Lung (tissue), 12 donors: ENCODE data around the gene SLC12A8. TPM values are rescaled to one million over a fixed set of nuclear protein-coding genes. Genes with fewer than 3 reads are reported as not detected.

Source experiments
- ATAC-seq: fragments of 200-7000 bp; cut with Tn5 transposase; one replicate; pipeline ENCODE4 v1.9.1; 2020; ENCODE audit warnings: moderate number of reproducible peaks; ENCODE audit not compliant: insufficient read depth, low FRiP score
- DNase-seq, 3 donors: peaks; one replicate each; pipeline ENCODE4 v3.0.0-alpha.2; 2013 to 2017
- H3K27ac ChIP-seq, 2 donors: one replicate each; pipeline ENCODE4 v1.5.1; 2013; ENCODE audit warnings: mild to moderate bottlenecking in 2 of 2, moderate library complexity in 2 of 2, control low read depth in 1 of 2, inconsistent platforms in 1 of 2, low read depth in 1 of 2, low read length in 1 of 2
- H3K27me3 ChIP-seq, 3 donors: one replicate each; pipeline ENCODE4 v1.5.1; 2013; ENCODE audit warnings: low read length in 2 of 3; ENCODE audit not compliant: control insufficient read depth in 3 of 3, insufficient read depth in 3 of 3
- H3K36me3 ChIP-seq, 4 donors: one replicate each; pipeline ENCODE4 v1.5.1; 2013; ENCODE audit warnings: low read length in 4 of 4, mild to moderate bottlenecking in 1 of 4, moderate library complexity in 1 of 4; ENCODE audit not compliant: control insufficient read depth in 4 of 4, insufficient read depth in 4 of 4
- H3K4me1 ChIP-seq, 5 donors: one replicate each; pipeline ENCODE4 v1.5.1; 2013; ENCODE audit warnings: low read length in 5 of 5, mild to moderate bottlenecking in 2 of 5, moderate library complexity in 1 of 5; ENCODE audit not compliant: control insufficient read depth in 5 of 5, insufficient read depth in 5 of 5
- H3K4me3 ChIP-seq: one replicate; pipeline ENCODE4 v1.5.1; 2013; ENCODE audit warnings: mild to moderate bottlenecking, control low read depth, moderate library complexity
- H3K9ac ChIP-seq, 2 donors: one replicate each; pipeline ENCODE4 v1.5.1; 2013; ENCODE audit warnings: low read length in 2 of 2, control low read depth in 1 of 2; ENCODE audit not compliant: insufficient read depth in 1 of 2
- H3K9me3 ChIP-seq, 4 donors: one replicate each; pipeline ENCODE4 v1.5.1; 2013; ENCODE audit warnings: low read length in 3 of 4, mild to moderate bottlenecking in 1 of 4, moderate library complexity in 1 of 4; ENCODE audit not compliant: control insufficient read depth in 4 of 4, insufficient read depth in 3 of 4
- CTCF ChIP-seq: IDR thresholded peaks from 2 replicates; pipeline ENCODE4 v1.5.1; 2012; ENCODE audit warnings: mild to moderate bottlenecking; ENCODE audit errors: control extremely low read depth, extremely low read depth
- WGBS, 2 donors: extraction: QIAGEN DNeasy Blood & Tissue Kit; methylation state at CpG; one replicate each; pipeline ENCODE4 v1.1.7; 2013; 5-methylcytosine and 5-hydroxymethylcytosine counted together
- polyA plus RNA-seq, 2 donors: library from polyadenylated mRNA; stranded (reverse); fragments of 200-250 nt; gene quantifications; one replicate each; pipeline ENCODE4 v1.2.1, GENCODE V29; 2013
- total RNA-seq, 2 donors: library from RNA; depleted of rRNA in 1 of 2; stranded (reverse); fragments of >200 nt in 1 of 2; gene quantifications; one replicate each; pipeline ENCODE4 v1.2.1, GENCODE V29; 2014 to 2021
- donor health status: control.
- donor health status: control.
- donor health status: Bipolar disorder and iron deficiency.
- donor health status: healthy.
- donor health status: DM: yes; HTN: yes; CAD: no.

Gene SLC12A8
- total and polyA plus RNA-seq, 4 donors: 3.1 to 9.8 (median 5.8) TPM

GRCh38 chr3:125148016-125148812 lies 64.3 kb downstream of the SLC12A8 start:
- no peak overlapping the region for H3K9ac ChIP-seq
- H3K9me3 ChIP-seq: peaks cover 0 to 4% (median 0%) of the 10 kb centered on the region in 4 donors
- H3K36me3 ChIP-seq: no peaks in the 10 kb centered on the region
- H3K27me3 ChIP-seq: no peaks in the 10 kb centered on the region
- no peak overlapping the region for H3K4me3 ChIP-seq
- ATAC-seq (no peak), DNase-seq (no peak)
- TF ChIP-seq CTCF: no peak
- 72 to 83% methylated on average over 7 of the region's 7 CpGs for WGBS, 2 donors
- peaks cover 0 to 33% (median 15%) of the 10 kb centered on the region in 5 donors for H3K4me1 ChIP-seq
- H3K27ac ChIP-seq: peak overlapping the region in 1 of 2 donors; percentile 81

DNA sequence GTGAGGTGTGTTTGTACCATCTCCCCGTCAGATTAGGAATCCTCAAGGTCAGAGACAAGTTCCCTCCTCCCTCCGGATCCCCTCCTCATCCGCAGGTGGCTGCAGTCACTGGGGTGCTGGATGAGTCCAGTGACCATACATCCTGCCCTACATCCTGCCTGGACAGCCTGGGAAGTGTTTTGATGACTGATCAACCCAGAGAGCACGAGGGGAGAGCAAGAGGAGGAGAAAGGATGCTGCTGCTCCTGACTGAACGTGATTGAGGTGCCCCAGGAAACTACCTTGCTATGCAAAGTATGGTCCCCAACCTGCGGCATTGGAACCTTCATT lies 65.1 kb downstream of the SLC12A8 start:
- Histone ChIP-seq H3K9ac (no peak overlapping the region), H3K4me1 (peaks cover 0 to 36% (median 15%) of the 10 kb centered on the region in 5 donors), H3K4me3 (no peak overlapping the region), H3K9me3 (peaks cover 0 to 4% (median 0%) of the 10 kb centered on the region in 4 donors), H3K27me3 (no peaks in the 10 kb centered on the region), H3K27ac (peak overlapping the region in 1 of 2 donors; percentile 74), H3K36me3 (no peaks in the 10 kb centered on the region)
- TF ChIP-seq CTCF: no peak
- 30 to 54% methylated on average over 6 of the region's 6 CpGs for WGBS, 2 donors
- DNase-seq (no peak), ATAC-seq (no peak)

- H3K4me3 ChIP-seq: no peak overlapping the region
- H3K4me1 ChIP-seq: peaks cover 0 to 42% (median 15%) of the 10 kb centered on the region in 5 donors
- no peak overlapping the region for H3K9ac ChIP-seq
- DNase-seq: no peak
- ATAC-seq: no peak
- H3K27me3 ChIP-seq: no peaks in the 10 kb centered on the region
- no peaks in the 10 kb centered on the region for H3K36me3 ChIP-seq
- WGBS, 2 donors: 57 to 71% methylated on average over 22 of the region's 22 CpGs
- peaks cover 0 to 4% (median 0%) of the 10 kb centered on the region in 4 donors for H3K9me3 ChIP-seq
- TF ChIP-seq CTCF: no peak
- H3K27ac ChIP-seq: peak overlapping the region in 1 of 2 donors; percentile 74
Observed at GRCh38 chr3:125146626-125147490, 65.7 kb downstream of the SLC12A8 start.
